ENCODE results near the gene CHST1. TPM values are rescaled to one million over a fixed set of nuclear protein-coding genes. Genes with fewer than 3 reads are reported as not detected.

The CHST1 gene
- total and polyA plus RNA-seq, 2 donors (not counting 3 experiments of a cell fraction or from before 2014, with no cell fraction given) = 12.6 to 40.5 TPM

- H3K27me3 ChIP-seq (ENCODE audit: control insufficient read depth in 2 of 2, insufficient read depth in 2 of 2, low read length in 2 of 2) = peaks cover 0 to 10% of the 10 kb centered on the region in 2 experiments
- dilution Hi-C loops (cut with MboI; ENCODE audit: extremely low pct_ligation_motif_present, low sequenced_read_pairs) = no loop called here
- DNase-seq (ENCODE audit: low read depth, low spot score) (no peak), FAIRE-seq (no peak)
- H3K4me2 ChIP-seq (ENCODE audit: insufficient read depth, low read length) = no peak overlapping the region
- no peak overlapping the region for H3K9ac ChIP-seq (replicated peaks; ENCODE audit: extremely low read depth, insufficient read depth, low read length)
- H3K4me3 ChIP-seq (replicated peaks in 1 of 3; ENCODE audit: insufficient read depth in 1 of 3, low read depth in 1 of 3, low read length in 3 of 3) = no peak overlapping the region
- H3K27ac ChIP-seq (ENCODE audit: insufficient read depth, low read depth, low read length) = no peak overlapping the region
- H4K20me1 ChIP-seq (replicated peaks; ENCODE audit: control insufficient read depth, extremely low read depth, insufficient read depth, low read length) = no peaks in the 10 kb centered on the region
- H3K4me1 ChIP-seq (ENCODE audit: control insufficient read depth, extremely low read depth, insufficient read depth, low read length) = no peaks in the 10 kb centered on the region
- H3K9me3 ChIP-seq (replicated peaks; ENCODE audit: control insufficient read depth, insufficient read depth, low read length) = no peaks in the 10 kb centered on the region
- CTCF ChIA-PET = no interaction called here
- no peaks in the 10 kb centered on the region for H3K9me1 ChIP-seq (replicated peaks; ENCODE audit: control insufficient read depth, extremely low read depth, insufficient read depth, low read length)
- POLR2A ChIA-PET = no interaction called here
- no peaks in the 10 kb centered on the region for H3K79me2 ChIP-seq (ENCODE audit: control insufficient read depth, insufficient read depth, low read length)
- no TSS peak for BruUV-seq (replicated peaks)
- TF ChIP-seq POLR2AphosphoS5 (IDR thresholded peaks at IDR 0.05; ENCODE audit: insufficient read depth, low read depth, low read length) (no peak), FOS (IDR thresholded peaks at IDR 0.05; ENCODE audit: borderline replicate concordance, insufficient read depth, low read length) (no peak), MYC (IDR thresholded peaks at IDR 0.05; ENCODE audit: low read depth, low read length) (no peak), EZH2 (IDR thresholded peaks at IDR 0.05; ENCODE audit: borderline replicate concordance, low read depth, low read length, severe bottlenecking) (no peak), JUN (IDR thresholded peaks at IDR 0.05; ENCODE audit: borderline replicate concordance, insufficient read depth, insufficient read length, low read depth) (no peak), POLR2A (IDR thresholded peaks at IDR 0.05; ENCODE audit: low read depth, low read length) (no peak), GATA2 (IDR thresholded peaks at IDR 0.05; ENCODE audit: insufficient read depth, insufficient read length, low read depth, low read length) (no peak)
- TF ChIP-seq, protein P1, sequence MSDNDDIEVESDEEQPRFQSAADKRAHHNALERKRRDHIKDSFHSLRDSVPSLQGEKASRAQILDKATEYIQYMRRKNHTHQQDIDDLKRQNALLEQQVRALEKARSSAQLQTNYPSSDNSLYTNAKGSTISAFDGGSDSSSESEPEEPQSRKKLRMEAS (IDR thresholded peaks at IDR 0.05; ENCODE audit: insufficient read depth, insufficient read length) = no peak
- TF ChIP-seq, protein P2, sequence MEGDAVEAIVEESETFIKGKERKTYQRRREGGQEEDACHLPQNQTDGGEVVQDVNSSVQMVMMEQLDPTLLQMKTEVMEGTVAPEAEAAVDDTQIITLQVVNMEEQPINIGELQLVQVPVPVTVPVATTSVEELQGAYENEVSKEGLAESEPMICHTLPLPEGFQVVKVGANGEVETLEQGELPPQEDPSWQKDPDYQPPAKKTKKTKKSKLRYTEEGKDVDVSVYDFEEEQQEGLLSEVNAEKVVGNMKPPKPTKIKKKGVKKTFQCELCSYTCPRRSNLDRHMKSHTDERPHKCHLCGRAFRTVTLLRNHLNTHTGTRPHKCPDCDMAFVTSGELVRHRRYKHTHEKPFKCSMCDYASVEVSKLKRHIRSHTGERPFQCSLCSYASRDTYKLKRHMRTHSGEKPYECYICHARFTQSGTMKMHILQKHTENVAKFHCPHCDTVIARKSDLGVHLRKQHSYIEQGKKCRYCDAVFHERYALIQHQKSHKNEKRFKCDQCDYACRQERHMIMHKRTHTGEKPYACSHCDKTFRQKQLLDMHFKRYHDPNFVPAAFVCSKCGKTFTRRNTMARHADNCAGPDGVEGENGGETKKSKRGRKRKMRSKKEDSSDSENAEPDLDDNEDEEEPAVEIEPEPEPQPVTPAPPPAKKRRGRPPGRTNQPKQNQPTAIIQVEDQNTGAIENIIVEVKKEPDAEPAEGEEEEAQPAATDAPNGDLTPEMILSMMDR (IDR thresholded peaks at IDR 0.05; ENCODE audit: extremely low read depth in 1 of 2, insufficient read depth in 1 of 2, low read depth in 1 of 2, low read length in 2 of 2) = no peak
- intact Hi-C loops (cut with micrococcal nuclease) = no loop called here
- H2AFZ ChIP-seq (ENCODE audit: low read depth, low read length) = no peak overlapping the region
- H3K36me3 ChIP-seq (ENCODE audit: control insufficient read depth in 2 of 2, extremely low read depth in 1 of 2, insufficient read depth in 2 of 2, low read length in 2 of 2) = no peaks in the 10 kb centered on the region
Observed at GRCh38 chr11:45606514-45607281, 58.7 kb downstream of the CHST1 start.

All from endothelial cell of umbilical vein (primary cell).